IMR-90 (cell line): Measurements from ENCODE around the gene USH2A. TPM values are rescaled to one million over a fixed set of nuclear protein-coding genes. Genes with fewer than 3 reads are reported as not detected.

Experiments used
- ATAC-seq: fragments of 200-7000 bp; cut with Tn5 transposase; 2 replicates; pipeline ENCODE4 v1.9.1; 2020; ENCODE audit warnings: low read depth, mild to moderate bottlenecking, moderate library complexity
- BruUV-seq: library from RNA; stranded (reverse); fragments of 400-500 nt; replicated peaks from 2 replicates; lab custom pipeline; 2021; lab: Mats Ljungman, UMichigan
- CTCF ChIA-PET: fragments of 300-600 bp; formaldehyde crosslinking; extraction: SDS; loops from one replicate; lab custom pipeline; 2021; ENCODE audit warnings: antibody characterized with exemption; lab: Yijun Ruan, JAX
- POLR2A ChIA-PET: fragments of 300-600 bp; sonication (Branson Sonifier 250); formaldehyde crosslinking; loops from one replicate; lab custom pipeline; 2022; ENCODE audit warnings: antibody characterized with exemption; ENCODE audit not compliant: unreplicated experiment; lab: Charles Lee
- DNase-seq: peaks from one replicate; pipeline ENCODE4 v3.0.0; 2013
- H2AFZ ChIP-seq: replicated peaks from 2 replicates; pipeline ENCODE3; 2013; ENCODE audit warnings: low read length, mild to moderate bottlenecking; ENCODE audit not compliant: poor library complexity
- H2AK5ac ChIP-seq: 2 replicates; pipeline ENCODE4 v1.6.1; 2013; ENCODE audit warnings: low read depth, low read length, inconsistent platforms
- H2AK9ac ChIP-seq: replicated peaks from 2 replicates; pipeline ENCODE3; 2013; ENCODE audit warnings: mild to moderate bottlenecking, low read depth, low read length, moderate library complexity; ENCODE audit not compliant: poor library complexity
- H2BK120ac ChIP-seq: 2 replicates; pipeline ENCODE4 v1.6.1; 2013; ENCODE audit warnings: low read depth, low read length, inconsistent platforms
- H2BK15ac ChIP-seq: 3 replicates; pipeline ENCODE4 v1.6.1; 2013; ENCODE audit warnings: low read depth, low read length, inconsistent platforms
- H2BK20ac ChIP-seq: 2 replicates; pipeline ENCODE4 v1.6.1; 2013; ENCODE audit warnings: low read depth, mild to moderate bottlenecking, inconsistent platforms, low read length, moderate library complexity
- H2BK5ac ChIP-seq: 2 replicates; pipeline ENCODE4 v1.6.1; 2013; ENCODE audit warnings: mild to moderate bottlenecking, low read depth, low read length, inconsistent platforms; ENCODE audit not compliant: poor library complexity, severe bottlenecking
- H3K14ac ChIP-seq: replicated peaks from 2 replicates; pipeline ENCODE4 v1.6.1; 2013; ENCODE audit warnings: low read depth, low read length, inconsistent platforms
- H3K18ac ChIP-seq: 2 replicates; pipeline ENCODE4 v1.6.1; 2013; ENCODE audit warnings: low read depth, low read length, control low read depth
- H3K23ac ChIP-seq: 2 replicates; pipeline ENCODE4 v1.6.1; 2013; ENCODE audit warnings: low read depth, low read length, inconsistent platforms
- H3K27ac ChIP-seq: 2 replicates; pipeline ENCODE4 v1.5.1; 2013; ENCODE audit warnings: mild to moderate bottlenecking, control low read depth, low read length; ENCODE audit not compliant: insufficient read depth
- H3K27me3 ChIP-seq: 2 replicates; pipeline ENCODE4 v1.6.1; 2013; ENCODE audit warnings: low read length; ENCODE audit not compliant: control insufficient read depth, insufficient read depth
- H3K36me3 ChIP-seq: 2 replicates; pipeline ENCODE4 v1.6.1; 2013; ENCODE audit warnings: low read length, mixed read lengths; ENCODE audit not compliant: control insufficient read depth, insufficient read depth
- H3K4ac ChIP-seq: 2 replicates; pipeline ENCODE4 v1.6.1; 2013; ENCODE audit warnings: low read depth, low read length, inconsistent platforms
- H3K4me1 ChIP-seq: 2 replicates; pipeline ENCODE4 v1.6.1; 2013; ENCODE audit warnings: low read length, mixed read lengths; ENCODE audit not compliant: control insufficient read depth, insufficient read depth
- H3K4me2 ChIP-seq: 2 replicates; pipeline ENCODE4 v1.6.1; 2013; ENCODE audit warnings: low read depth, mild to moderate bottlenecking, control low read depth, low read length, moderate library complexity
- H3K4me3 ChIP-seq: 2 replicates; pipeline ENCODE4 v1.5.1; 2013; ENCODE audit warnings: low read depth, mild to moderate bottlenecking, control low read depth, low read length, moderate library complexity; ENCODE audit not compliant: insufficient read depth
- H3K56ac ChIP-seq: 2 replicates; pipeline ENCODE4 v1.6.1; 2013; ENCODE audit warnings: low read length, inconsistent platforms; ENCODE audit not compliant: insufficient read depth; ENCODE audit errors: extremely low read depth
- H3K79me1 ChIP-seq, 2 experiments: 2 replicates each; pipeline ENCODE4 v1.6.1; 2013; ENCODE audit warnings: low read length in 2 of 2, inconsistent platforms in 1 of 2, low read depth in 1 of 2
- H3K9ac ChIP-seq: 2 replicates; pipeline ENCODE4 v1.6.1; 2013; ENCODE audit warnings: low read depth, low read length, control low read depth
- H3K9me1 ChIP-seq: 2 replicates; pipeline ENCODE4 v1.6.1; 2013; ENCODE audit warnings: low read length, inconsistent platforms; ENCODE audit not compliant: insufficient read depth
- H3K9me3 ChIP-seq: 2 replicates; pipeline ENCODE4 v1.6.1; 2013; ENCODE audit warnings: low read length; ENCODE audit not compliant: control insufficient read depth, insufficient read depth
- H4K20me1 ChIP-seq: 2 replicates; pipeline ENCODE4 v1.6.1; 2013; ENCODE audit warnings: low read length, inconsistent platforms; ENCODE audit not compliant: insufficient read depth
- H4K5ac ChIP-seq: 2 replicates; pipeline ENCODE4 v1.6.1; 2013; ENCODE audit warnings: mild to moderate bottlenecking, low read depth, low read length, control low read depth
- H4K8ac ChIP-seq, 2 experiments: 2 replicates each; pipeline ENCODE4 v1.6.1; 2013; ENCODE audit warnings: low read depth in 2 of 2, low read length in 2 of 2, control low read depth in 1 of 2, inconsistent platforms in 1 of 2
- H4K91ac ChIP-seq: 2 replicates; pipeline ENCODE4 v1.6.1; 2013; ENCODE audit warnings: low read depth, low read length, inconsistent platforms; ENCODE audit not compliant: insufficient read depth
- BHLHE40 ChIP-seq: fragments of 150-350 bp; IDR thresholded peaks from 2 replicates; pipeline ENCODE4 v1.6.1; 2016; ENCODE audit warnings: mild to moderate bottlenecking, low read depth, low read length
- CEBPB ChIP-seq: IDR thresholded peaks from 2 replicates; pipeline ENCODE4 v1.6.1; 2012; ENCODE audit warnings: low read depth, low read length, improper control_type of control experiment
- ELK1 ChIP-seq: fragments of 150-350 bp; IDR thresholded peaks from 2 replicates; pipeline ENCODE4 v1.6.1; 2016; ENCODE audit warnings: low read depth, mild to moderate bottlenecking, low read length, moderate library complexity, borderline replicate concordance
- MAFK ChIP-seq: IDR thresholded peaks from 2 replicates; pipeline ENCODE4 v1.6.1; 2012; ENCODE audit warnings: low read depth, low read length, improper control_type of control experiment
- MAZ ChIP-seq: IDR thresholded peaks from 2 replicates; pipeline ENCODE4 v1.6.1; 2012; ENCODE audit warnings: low read depth, mild to moderate bottlenecking, low read length, improper control_type of control experiment, moderate library complexity, borderline replicate concordance
- MXI1 ChIP-seq: IDR thresholded peaks from 2 replicates; pipeline ENCODE4 v1.6.1; 2012; ENCODE audit warnings: low read depth, mild to moderate bottlenecking, low read length, moderate library complexity, borderline replicate concordance
- NFE2L2 ChIP-seq: fragments of 150-350 bp; IDR thresholded peaks from 2 replicates; pipeline ENCODE4 v1.6.1; 2016; ENCODE audit warnings: low read depth, mild to moderate bottlenecking, low read length
- POLR2A ChIP-seq: IDR thresholded peaks from 2 replicates; pipeline ENCODE4 v1.6.1; 2012; ENCODE audit warnings: mild to moderate bottlenecking, low read depth, low read length
- RCOR1 ChIP-seq: IDR thresholded peaks from 2 replicates; pipeline ENCODE4 v1.6.1; 2012; ENCODE audit warnings: mild to moderate bottlenecking, low read length, improper control_type of control experiment; ENCODE audit not compliant: insufficient replicate concordance
- RFX5 ChIP-seq: IDR thresholded peaks from 2 replicates; pipeline ENCODE4 v1.8.0; 2012; ENCODE audit warnings: low read depth, mild to moderate bottlenecking, low read length, moderate library complexity
- SMC3 ChIP-seq: fragments of 150-350 bp; IDR thresholded peaks from 2 replicates; pipeline ENCODE4 v1.6.1; 2016; ENCODE audit warnings: low read depth, mild to moderate bottlenecking, antibody characterized with exemption, low read length, moderate library complexity
- USF2 ChIP-seq: fragments of 150-350 bp; IDR thresholded peaks from 2 replicates; pipeline ENCODE4 v1.6.1; 2017; ENCODE audit warnings: mild to moderate bottlenecking, antibody characterized with exemption, low read length, low read depth
- WGBS, 2 experiments: methylation state at CpG; one replicate each; pipeline versions ENCODE4 v1.1.5 to v1.1.7; 2013; ENCODE audit warnings: missing lambda C conversion rate in 2 of 2; ENCODE audit not compliant: insufficient read length in 1 of 2; ENCODE audit errors: extremely low coverage in 2 of 2; 5-methylcytosine and 5-hydroxymethylcytosine counted together
- dilution Hi-C: fragments of 300-500 bp; cut with HindIII; formaldehyde crosslinking; loops from one replicate; pipeline ENCODE4 v1.14.3; 2018; ENCODE audit warnings: low sequenced_read_pairs; ENCODE audit not compliant: unreplicated experiment
- in situ Hi-C: fragments of 300-500 bp; cut with MboI; formaldehyde crosslinking; loops from 3 replicates; pipeline ENCODE4 v1.14.3; 2019; ENCODE audit warnings: low sequenced_read_pairs, inconsistent platforms, mixed read lengths
- intact Hi-C: fragments of 100-400 bp; cut with micrococcal nuclease; formaldehyde crosslinking; loops from 2 replicates; pipeline ENCODE4 v1.10.0; 2022
- polyA plus RNA-seq, 3 experiments: library from polyadenylated mRNA; depleted of rRNA; stranded (reverse); fragments of >200 nt; gene quantifications; 2 replicates each; pipeline ENCODE4 v1.2.3, GENCODE V29; 2012; ENCODE audit warnings: low replicate concordance in 1 of 3
- total RNA-seq: library from RNA; depleted of rRNA; stranded (reverse); fragments of >200 nt; gene quantifications from 2 replicates; pipeline ENCODE4 v1.2.3, GENCODE V29; 2012

The USH2A gene
- total and polyA plus RNA-seq, 2 of the 4 experiments (the other 2 are of a cell fraction) = under 0.01 to 0.02 TPM

- dilution Hi-C loops (no loop called here), intact Hi-C loops (no loop called here)
These were observed 341.8 kb downstream of the USH2A start for GRCh38 chr1:216081445-216081844.

More at GRCh38 chr1:216081445-216081844, 341.8 kb downstream of the USH2A start:
- Histone ChIP-seq H3K79me1 (no peaks in the 10 kb centered on the region), H4K91ac (no peak overlapping the region), H3K9me1 (no peaks in the 10 kb centered on the region), H3K4me3 (no peak overlapping the region), H3K56ac (no peak overlapping the region), H3K4me1 (no peaks in the 10 kb centered on the region; the same call in 1 of the 2 replicates), H3K27me3 (no peaks in the 10 kb centered on the region), H3K36me3 (no peaks in the 10 kb centered on the region), H2BK120ac (no peak overlapping the region), H3K4me2 (no peak overlapping the region), H3K9ac (no peak overlapping the region), H4K20me1 (no peaks in the 10 kb centered on the region), H2BK5ac (no peak overlapping the region), H2AK9ac (no peak overlapping the region), H4K5ac (no peak overlapping the region), H3K9me3 (no peaks in the 10 kb centered on the region), H2AFZ (no peak overlapping the region), H3K18ac (no peak overlapping the region), H3K23ac (no peak overlapping the region), H2BK15ac (no peak overlapping the region), H3K27ac (no peak overlapping the region), H3K14ac (no peak overlapping the region), H2BK20ac (no peak overlapping the region), H3K4ac (no peak overlapping the region), H2AK5ac (no peak overlapping the region), H4K8ac (no peak overlapping the region)
- no CpG with 5 or more reads among the region's 5 CpGs for WGBS, 2 experiments
- DNase-seq = no peak
- BruUV-seq = no TSS peak
- TF ChIP-seq NFE2L2 = no peak
- no peak for TF ChIP-seq RFX5
- no peak for TF ChIP-seq MXI1
- no peak for TF ChIP-seq MAFK
- no peak for TF ChIP-seq BHLHE40
- TF ChIP-seq CEBPB = no peak
- no peak for TF ChIP-seq SMC3
- TF ChIP-seq RCOR1 = no peak
- TF ChIP-seq MAZ = no peak
- TF ChIP-seq POLR2A = no peak
- TF ChIP-seq ELK1 = no peak
- TF ChIP-seq USF2 = no peak
- in situ Hi-C loops = no loop called here
- no peak for ATAC-seq
- POLR2A ChIA-PET = no interaction called here
- CTCF ChIA-PET = interaction anchor here (0.6 kb wide), 1 partner anchor 30 kb away, joined by 4 read pairs; no protein-coding TSS in a partner anchor
